Parathyroid adenoma (tissue), 2 donors: ENCODE data around the gene GGTLC2.

Experiments used
- H2AFZ ChIP-seq: fragments of 300-600 bp; sonication (generic); one replicate; pipeline ENCODE4 v1.7.0; 2017; ENCODE audit warnings: antibody characterized with exemption, mild to moderate bottlenecking
- H3K27ac ChIP-seq: fragments of 300-600 bp; sonication (generic); one replicate; pipeline ENCODE4 v1.7.0; 2017
- H3K27me3 ChIP-seq: fragments of 300-600 bp; sonication (generic); one replicate; pipeline ENCODE4 v1.7.0; 2017; ENCODE audit warnings: low read length; ENCODE audit not compliant: control insufficient read depth, insufficient read depth
- H3K36me3 ChIP-seq: fragments of 300-600 bp; sonication (generic); one replicate; pipeline ENCODE4 v1.7.0; 2017; ENCODE audit warnings: low read length; ENCODE audit not compliant: control insufficient read depth, insufficient read depth
- H3K4me1 ChIP-seq: fragments of 300-600 bp; sonication (generic); one replicate; pipeline ENCODE4 v1.7.0; 2017; ENCODE audit warnings: control low read depth
- H3K4me2 ChIP-seq: fragments of 300-600 bp; sonication (generic); one replicate; pipeline ENCODE4 v1.7.0; 2017; ENCODE audit warnings: low read length
- H3K4me3 ChIP-seq: fragments of 300-600 bp; sonication (generic); one replicate; pipeline ENCODE4 v1.7.0; 2017; ENCODE audit warnings: low read depth, low read length
- H3K79me2 ChIP-seq: fragments of 300-600 bp; sonication (generic); one replicate; pipeline ENCODE4 v1.7.0; 2017; ENCODE audit warnings: control low read depth
- H3K9ac ChIP-seq: fragments of 300-600 bp; sonication (generic); one replicate; pipeline ENCODE4 v1.7.0; 2017; ENCODE audit warnings: mild to moderate bottlenecking
- H3K9me3 ChIP-seq: fragments of 300-600 bp; sonication (generic); one replicate; pipeline ENCODE4 v1.7.0; 2017; ENCODE audit warnings: low read length; ENCODE audit not compliant: control insufficient read depth
- CTCF ChIP-seq: fragments of 300-600 bp; sonication (generic); IDR thresholded peaks from one replicate; pipeline ENCODE4 v1.7.0; 2017; ENCODE audit warnings: antibody characterized with exemption, mild to moderate bottlenecking
- donor health status: primary hyperparathyroidism.

The GGTLC2 gene

DNA sequence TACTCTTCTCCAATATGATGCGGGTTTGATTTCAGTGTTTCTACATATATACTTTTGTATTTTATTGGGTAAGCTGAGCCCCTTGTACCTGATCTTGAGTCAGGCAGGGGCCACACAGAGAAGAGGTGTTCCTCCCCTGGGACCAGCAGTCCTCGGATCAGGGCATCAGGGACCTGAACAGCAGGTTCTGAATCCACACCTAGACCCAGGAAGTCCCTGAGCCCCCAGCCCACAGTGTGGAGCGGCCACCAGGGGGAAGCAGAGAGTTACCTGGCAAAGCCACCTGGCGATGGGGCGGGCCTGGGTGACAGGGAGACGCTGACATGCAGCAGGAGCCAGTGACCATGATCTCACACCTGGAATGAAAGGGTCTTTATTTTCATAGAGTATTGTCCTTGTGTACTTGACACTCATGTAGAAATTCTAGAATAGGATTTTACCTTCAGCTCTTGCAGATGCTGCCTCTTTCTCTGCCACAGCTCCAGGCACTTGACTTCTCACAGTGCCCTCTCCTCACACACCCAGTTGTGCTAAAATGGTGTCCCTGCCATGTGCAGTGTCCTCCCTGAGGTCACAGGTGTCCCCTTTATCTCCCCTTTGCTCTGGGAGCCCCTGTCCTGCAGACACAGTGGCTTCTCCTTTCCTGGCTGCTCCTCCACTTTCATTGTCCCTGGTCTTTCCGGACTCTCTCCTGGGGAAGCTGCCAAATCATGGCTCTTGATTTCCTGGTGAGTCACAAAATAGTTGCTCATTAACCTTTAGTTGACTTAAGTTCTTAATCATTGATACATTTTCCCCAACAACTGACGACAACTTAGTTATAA, 48.5 kb downstream of the GGTLC2 start:
- no peak overlapping the region for H3K4me2 ChIP-seq
- no peak overlapping the region for H3K9ac ChIP-seq
- no peaks in the 10 kb centered on the region for H3K79me2 ChIP-seq
- TF ChIP-seq CTCF = peak; percentile 52
- no peaks in the 10 kb centered on the region for H3K9me3 ChIP-seq
- no peaks in the 10 kb centered on the region for H3K36me3 ChIP-seq
- H3K27ac ChIP-seq = no peak overlapping the region
- no peaks in the 10 kb centered on the region for H3K4me1 ChIP-seq
- H3K27me3 ChIP-seq = no peaks in the 10 kb centered on the region
- no peak overlapping the region for H3K4me3 ChIP-seq
- no peak overlapping the region for H2AFZ ChIP-seq

DNA sequence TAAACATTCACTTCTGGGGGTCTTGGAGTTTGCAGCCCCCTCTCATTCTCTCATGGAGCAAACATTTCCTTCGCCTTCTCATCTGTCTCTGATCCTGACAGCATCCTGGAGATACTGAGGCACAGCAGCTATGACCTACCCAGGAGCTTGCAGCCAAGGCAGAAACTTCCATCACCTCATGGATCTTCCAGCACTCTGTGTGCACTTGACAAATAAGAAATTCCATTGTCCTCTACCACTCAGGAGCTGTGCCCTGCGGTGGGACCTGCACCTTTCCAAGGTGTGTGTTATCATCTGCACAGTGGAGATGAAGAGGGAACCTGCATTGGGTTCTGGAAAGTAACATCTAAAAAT, 49.1 kb downstream of the GGTLC2 start:
- H3K4me2 ChIP-seq = no peak overlapping the region
- no peaks in the 10 kb centered on the region for H3K27me3 ChIP-seq
- no peak overlapping the region for H3K9ac ChIP-seq
- H3K4me3 ChIP-seq = no peak overlapping the region
- no peak overlapping the region for H3K27ac ChIP-seq
- no peaks in the 10 kb centered on the region for H3K9me3 ChIP-seq
- TF ChIP-seq CTCF = no peak
- no peaks in the 10 kb centered on the region for H3K79me2 ChIP-seq
- no peaks in the 10 kb centered on the region for H3K36me3 ChIP-seq
- H3K4me1 ChIP-seq = no peaks in the 10 kb centered on the region
- no peak overlapping the region for H2AFZ ChIP-seq

DNA sequence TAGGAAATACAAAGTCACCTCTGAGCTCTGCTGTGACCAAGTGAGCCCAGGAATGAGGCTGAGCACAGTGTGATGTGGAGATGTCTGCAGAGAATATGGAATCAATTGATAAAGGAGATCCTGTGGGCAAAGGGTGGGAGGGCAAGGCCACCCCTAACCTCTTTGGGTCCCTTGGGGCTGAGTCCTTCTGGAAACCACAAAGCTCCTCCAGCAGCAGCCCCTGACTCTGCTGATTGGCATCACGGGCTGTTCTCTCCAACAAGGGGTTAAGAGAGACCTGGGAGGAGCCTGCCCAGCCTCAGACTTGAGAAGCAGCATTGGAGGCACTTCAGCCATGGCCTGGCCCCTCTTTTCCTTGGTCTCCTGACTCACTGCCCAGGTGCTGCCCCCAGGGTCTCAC, 49.7 kb downstream of the GGTLC2 start:
- Histone ChIP-seq H3K27ac (no peak overlapping the region), H3K27me3 (no peaks in the 10 kb centered on the region)

GRCh38 chr22:22696104-22696503, 51.7 kb downstream of the GGTLC2 start:
- no peaks in the 10 kb centered on the region for H3K4me1 ChIP-seq
- H3K4me2 ChIP-seq = no peak overlapping the region
- H2AFZ ChIP-seq = no peak overlapping the region
- no peak overlapping the region for H3K27ac ChIP-seq
- H3K27me3 ChIP-seq = no peaks in the 10 kb centered on the region
- no peak overlapping the region for H3K9ac ChIP-seq
- no peak overlapping the region for H3K4me3 ChIP-seq
- no peak for TF ChIP-seq CTCF
- H3K36me3 ChIP-seq = no peaks in the 10 kb centered on the region
- no peaks in the 10 kb centered on the region for H3K79me2 ChIP-seq
- no peaks in the 10 kb centered on the region for H3K9me3 ChIP-seq

More for the DNA sequence above, 49.7 kb downstream of the GGTLC2 start:
- TF ChIP-seq CTCF = no peak
- H3K4me3 ChIP-seq = no peak overlapping the region
- no peaks in the 10 kb centered on the region for H3K36me3 ChIP-seq
- H2AFZ ChIP-seq = no peak overlapping the region
- no peaks in the 10 kb centered on the region for H3K9me3 ChIP-seq
- no peaks in the 10 kb centered on the region for H3K79me2 ChIP-seq
- H3K9ac ChIP-seq = no peak overlapping the region
- no peaks in the 10 kb centered on the region for H3K4me1 ChIP-seq
- no peak overlapping the region for H3K4me2 ChIP-seq
